GM18505 (cell line): Measurements from ENCODE around the gene DDX25.
"Not testable (repeated sequence)": the region's sequence is repeated elsewhere in the genome, so short reads cannot be mapped to it uniquely, and the experiment has no call there.

Experiments
- ATAC-seq: cut with Tn5 transposase; IDR thresholded peaks from one replicate; pipeline ENCODE4 v1.9.1; 2021; ENCODE audit not compliant: unreplicated experiment
- POLR2A ChIP-seq: IDR thresholded peaks from 4 replicates; pipeline ENCODE4 v1.6.1; 2011; ENCODE audit warnings: borderline replicate concordance; ENCODE audit not compliant: insufficient read depth, insufficient read length; ENCODE audit errors: extremely low read depth

The DDX25 gene

GRCh38 chr11:125887373-125888324 is 16.7 kb upstream of the DDX25 start, which contains the start of gene HYLS1:
Gene HYLS1, plus strand, starts transcription at chr11:125887668. Its CDS starts 11,701 bp downstream, at chr11:125899369.
- TF ChIP-seq POLR2A = peak; percentile 80
- ATAC-seq = peak; percentile 82

GRCh38 chr11:125890447-125891100 is 13.7 kb upstream of the DDX25 start:
- no peak for ATAC-seq
- no peak for TF ChIP-seq POLR2A

- no peak for TF ChIP-seq POLR2A
- ATAC-seq = no peak
Measured at GRCh38 chr11:125892071-125892470, 12.2 kb upstream of the DDX25 start.

- no peak for TF ChIP-seq POLR2A
- ATAC-seq = no peak
Measured at GRCh38 chr11:125892994-125893393, 11.3 kb upstream of the DDX25 start.

- no peak for ATAC-seq
- TF ChIP-seq POLR2A = no peak
Measured at GRCh38 chr11:125901872-125902271, 2.4 kb upstream of the DDX25 start.

GRCh38 chr11:125902277-125902926 is 1.9 kb upstream of the DDX25 start:
- no peak for TF ChIP-seq POLR2A
- ATAC-seq = no peak

- peak; percentile 95 for ATAC-seq
- TF ChIP-seq POLR2A = peak; percentile 87
Measured at GRCh38 chr11:125902927-125903710, 1.2 kb upstream of the DDX25 start, which contains the start of gene PUS3. Gene PUS3, minus strand, starts transcription at chr11:125903206. Its CDS starts 6,922 bp downstream, at chr11:125896284.

GRCh38 chr11:125904678-125905077 is 370 bp downstream of the DDX25 start:
- ATAC-seq = no peak
- no peak for TF ChIP-seq POLR2A

GRCh38 chr11:125910226-125910849 is 6.0 kb downstream of the DDX25 start:
- ATAC-seq = no peak
- no peak for TF ChIP-seq POLR2A

GRCh38 chr11:125914601-125915000 is 10.3 kb downstream of the DDX25 start:
- not testable (repeated sequence) for ATAC-seq

GRCh38 chr11:125916683-125917347 is 12.5 kb downstream of the DDX25 start:
- no peak for ATAC-seq
- TF ChIP-seq POLR2A = no peak
